ENCODE data around the gene DISP2. TPM values are rescaled to one million over a fixed set of nuclear protein-coding genes. Genes with fewer than 3 reads are reported as not detected.

The DISP2 gene
- total RNA-seq, 1 experiment from 2014 or later: 4.6 TPM

DNA sequence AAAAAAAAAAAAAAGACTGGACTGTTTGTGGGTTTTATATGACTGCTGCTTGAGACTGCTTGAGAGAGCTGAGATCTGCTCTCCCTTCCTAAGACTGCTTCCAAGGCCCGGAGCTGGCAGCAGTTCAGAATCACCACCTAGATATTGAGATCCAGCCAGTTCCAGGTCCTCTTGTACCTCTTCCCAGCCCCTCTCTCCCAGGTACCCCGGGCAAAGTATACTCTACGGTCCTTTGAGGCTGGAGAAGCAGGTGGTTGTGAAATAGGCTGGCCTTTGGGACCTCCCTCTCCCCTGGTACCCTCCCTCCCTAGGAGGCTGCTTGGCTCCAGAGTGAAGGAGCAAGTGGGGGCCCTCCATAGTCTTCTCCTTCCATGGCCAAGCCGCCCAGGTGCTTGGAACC, 70.2 kb downstream of the DISP2 start:
- POLR2A ChIA-PET: no interaction called here
- BruUV-seq (replicated peaks): no TSS peak
- CTCF ChIA-PET: no interaction called here
- no peaks in the 10 kb centered on the region for H3K27me3 Mint-ChIP-seq (ENCODE audit: insufficient read depth, unreplicated experiment)
- TF ChIP-seq, protein P1, sequence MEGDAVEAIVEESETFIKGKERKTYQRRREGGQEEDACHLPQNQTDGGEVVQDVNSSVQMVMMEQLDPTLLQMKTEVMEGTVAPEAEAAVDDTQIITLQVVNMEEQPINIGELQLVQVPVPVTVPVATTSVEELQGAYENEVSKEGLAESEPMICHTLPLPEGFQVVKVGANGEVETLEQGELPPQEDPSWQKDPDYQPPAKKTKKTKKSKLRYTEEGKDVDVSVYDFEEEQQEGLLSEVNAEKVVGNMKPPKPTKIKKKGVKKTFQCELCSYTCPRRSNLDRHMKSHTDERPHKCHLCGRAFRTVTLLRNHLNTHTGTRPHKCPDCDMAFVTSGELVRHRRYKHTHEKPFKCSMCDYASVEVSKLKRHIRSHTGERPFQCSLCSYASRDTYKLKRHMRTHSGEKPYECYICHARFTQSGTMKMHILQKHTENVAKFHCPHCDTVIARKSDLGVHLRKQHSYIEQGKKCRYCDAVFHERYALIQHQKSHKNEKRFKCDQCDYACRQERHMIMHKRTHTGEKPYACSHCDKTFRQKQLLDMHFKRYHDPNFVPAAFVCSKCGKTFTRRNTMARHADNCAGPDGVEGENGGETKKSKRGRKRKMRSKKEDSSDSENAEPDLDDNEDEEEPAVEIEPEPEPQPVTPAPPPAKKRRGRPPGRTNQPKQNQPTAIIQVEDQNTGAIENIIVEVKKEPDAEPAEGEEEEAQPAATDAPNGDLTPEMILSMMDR (IDR thresholded peaks at IDR 0.05; ENCODE audit: insufficient read depth in 1 of 2, low read depth in 1 of 2, low read length in 1 of 2, severe bottlenecking in 1 of 2, unreplicated experiment in 1 of 2): no peak
- no peaks in the 10 kb centered on the region for H3K27me3 ChIP-seq (replicated peaks; ENCODE audit: control insufficient read depth, insufficient read depth, low read length)
- no peak for DNase-seq
- H3K4me3 ChIP-seq (ENCODE audit: low read depth, low read length): no peak overlapping the region
- H3K9me3 ChIP-seq: no peaks in the 10 kb centered on the region
- no peaks in the 10 kb centered on the region for H3K9me3 Mint-ChIP-seq (ENCODE audit: unreplicated experiment)
- peaks cover 8% of the 10 kb centered on the region; the same call in 1 of the 2 replicates for H3K4me1 ChIP-seq
- H3K4me3 Mint-ChIP-seq (ENCODE audit: unreplicated experiment): no peak overlapping the region
- H3K27ac Mint-ChIP-seq (ENCODE audit: unreplicated experiment): no peak overlapping the region
- peaks cover 10% of the 10 kb centered on the region for H3K4me1 Mint-ChIP-seq (ENCODE audit: low read depth, unreplicated experiment)
- H3K36me3 Mint-ChIP-seq (ENCODE audit: insufficient read depth, unreplicated experiment): peaks cover 6% of the 10 kb centered on the region
- no peaks in the 10 kb centered on the region for H3K36me3 ChIP-seq (ENCODE audit: control insufficient read depth, insufficient read depth, low read length)
- intact Hi-C loops (cut with micrococcal nuclease; ENCODE audit: unreplicated experiment): no loop called here

Other genes with a start within 250 kb of the DISP2 start
- 78.2 and 81.5 TPM in 2 replicates for gene BMF, start 249.3 kb upstream of the DISP2 start, total RNA-seq (2022)
- gene BUB1B, start 197.2 kb upstream of the DISP2 start, total RNA-seq (2022): 62.7 and 73.5 TPM in 2 replicates
- 19.9 and 20.7 TPM in 2 replicates for gene PAK6, start 119.2 kb upstream of the DISP2 start, total RNA-seq (2022)
- gene ANKRD63, start 75.2 kb upstream of the DISP2 start, total RNA-seq (2022): 0.28 and 0.79 TPM in 2 replicates
- 4.0 and 4.7 TPM in 2 replicates for gene PLCB2, start 50.3 kb upstream of the DISP2 start, total RNA-seq (2022)
- 13.4 and 15.4 TPM in 2 replicates for gene INAFM2, start 34.5 kb upstream of the DISP2 start, total RNA-seq (2022)
- 0.86 and 0.95 TPM in 2 replicates for gene CCDC9B, start 17.3 kb upstream of the DISP2 start, total RNA-seq (2022)
- gene PHGR1, start 7.2 kb upstream of the DISP2 start, total RNA-seq (2022): 67.9 and 103 TPM in 2 replicates
- gene KNSTRN, start 24.5 kb downstream of the DISP2 start, total RNA-seq (2022): 67.5 and 74.7 TPM in 2 replicates
- gene IVD, start 47.6 kb downstream of the DISP2 start, total RNA-seq (2022): 74.5 and 76.6 TPM in 2 replicates
- gene BAHD1, start 82.7 kb downstream of the DISP2 start, total RNA-seq (2022): 25.9 and 28.1 TPM in 2 replicates
- gene CHST14, start 112.8 kb downstream of the DISP2 start, total RNA-seq (2022): 17.0 and 19.6 TPM in 2 replicates
- 11.7 and 17.0 TPM in 2 replicates for gene CCDC32, start 206.8 kb downstream of the DISP2 start, total RNA-seq (2022)
- 12.9 and 14.6 TPM in 2 replicates for gene RPUSD2, start 211.1 kb downstream of the DISP2 start, total RNA-seq (2022)
- gene KNL1, start 236.0 kb downstream of the DISP2 start, total RNA-seq (2022): 24.8 and 29.5 TPM in 2 replicates